ENCODE data around the gene HUWE1.
"Not testable (repeated sequence)": the region's sequence is repeated elsewhere in the genome, so short reads cannot be mapped to it uniquely, and the experiment has no call there.

HUWE1 gene

DNA sequence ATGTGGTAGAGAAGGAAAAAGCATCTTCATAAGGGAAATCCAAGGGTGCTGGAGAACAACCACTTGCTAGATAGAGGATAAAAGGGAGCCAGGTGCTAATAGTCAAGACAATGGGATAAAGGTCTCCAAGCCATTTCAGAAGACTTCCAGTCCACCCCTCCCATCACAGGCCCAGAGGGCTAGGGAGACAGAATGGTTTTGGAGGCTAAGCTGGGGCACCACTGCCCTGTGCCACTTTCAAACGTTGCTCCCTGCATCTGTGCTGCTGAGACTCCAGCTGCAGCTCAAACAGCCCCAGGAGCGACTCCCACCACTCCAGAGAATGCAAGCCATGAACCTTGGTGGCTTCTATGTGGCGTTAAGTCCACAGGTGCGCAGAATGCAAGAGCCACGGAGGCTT, 38.4 kb upstream of the HUWE1 start:
- Histone ChIP-seq H2BK5ac (ENCODE audit: low read depth, low read length, poor library complexity, severe bottlenecking) (no peak overlapping the region), H3K4me2 (ENCODE audit: low read length, poor library complexity, severe bottlenecking) (no peak overlapping the region), H3K14ac (ENCODE audit: low read length in 2 of 2) (no peak overlapping the region), H2BK12ac (ENCODE audit: low read length in 2 of 2) (no peak overlapping the region), H3K9ac (ENCODE audit: low read length) (no peak overlapping the region), H2AFZ (ENCODE audit: low read depth, low read length) (no peak overlapping the region), H3K4me3 (ENCODE audit: insufficient read depth in 1 of 2, low read depth in 1 of 2, low read length in 2 of 2) (no peak overlapping the region), H3K4me1 (ENCODE audit: control insufficient read depth, insufficient read depth, low read depth, low read length) (no peaks in the 10 kb centered on the region), H3K36me3 (ENCODE audit: control insufficient read depth in 1 of 2, insufficient read depth in 2 of 2, low read depth in 1 of 2, low read length in 2 of 2) (no peaks in the 10 kb centered on the region), H3K27me3 (ENCODE audit: control insufficient read depth in 1 of 2, insufficient read depth in 1 of 2, low read length in 2 of 2) (peaks cover 0 to 4% of the 10 kb centered on the region in 2 experiments), H3K9me3 (ENCODE audit: control insufficient read depth, low read length) (no peaks in the 10 kb centered on the region), H4K91ac (ENCODE audit: low read length) (no peak overlapping the region), H3K79me1 (replicated peaks; ENCODE audit: low read length, poor library complexity, severe bottlenecking) (no peaks in the 10 kb centered on the region), H2AK5ac (ENCODE audit: low read length, severe bottlenecking) (no peak overlapping the region), H3K23ac (ENCODE audit: low read length in 2 of 2) (no peak overlapping the region), H3K18ac (ENCODE audit: low read depth in 1 of 2, low read length in 2 of 2) (no peak overlapping the region), H3K27ac (ENCODE audit: low read length, poor library complexity, severe bottlenecking) (no peak overlapping the region), H2BK120ac (ENCODE audit: low read depth, low read length) (no peak overlapping the region), H3K4ac (ENCODE audit: low read depth in 1 of 2, low read length in 2 of 2) (no peak overlapping the region), H4K8ac (ENCODE audit: low read length) (no peak overlapping the region), H2BK15ac (ENCODE audit: low read depth, poor library complexity, severe bottlenecking) (no peak overlapping the region)
- no peak for DNase-seq
- 69% methylated on average over 5 of the region's 5 CpGs for WGBS

DNA sequence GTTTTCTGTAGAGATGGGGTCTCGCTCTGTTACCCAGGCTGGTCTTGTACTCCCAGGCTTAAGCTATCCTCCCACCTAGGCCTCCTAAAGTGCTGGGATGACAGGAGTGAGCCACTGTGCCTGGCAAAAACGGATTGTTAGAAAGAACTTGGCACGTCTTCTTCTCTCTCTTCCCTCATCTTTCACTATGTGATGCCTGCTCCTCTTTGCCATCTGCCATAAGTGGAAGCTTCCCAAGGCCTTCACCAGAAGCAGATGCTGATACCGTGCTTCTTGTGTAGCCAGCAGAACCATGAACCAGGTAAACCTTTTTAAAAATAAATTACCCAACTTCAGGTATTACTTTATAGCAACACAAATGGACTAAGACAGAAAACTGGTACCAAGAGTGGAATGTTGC, 36.9 kb upstream of the HUWE1 start:
- 89% methylated on average over 3 of the region's 4 CpGs for WGBS
- Histone ChIP-seq H3K27ac (ENCODE audit: low read length, poor library complexity, severe bottlenecking) (no peak overlapping the region), H2AK5ac (ENCODE audit: low read length, severe bottlenecking) (no peak overlapping the region), H3K79me1 (replicated peaks; ENCODE audit: low read length, poor library complexity, severe bottlenecking) (no peaks in the 10 kb centered on the region), H3K9me3 (ENCODE audit: control insufficient read depth, low read length) (no peaks in the 10 kb centered on the region), H3K23ac (ENCODE audit: low read length in 2 of 2) (no peak overlapping the region), H3K9ac (ENCODE audit: low read length) (no peak overlapping the region), H4K91ac (ENCODE audit: low read length) (no peak overlapping the region), H2AFZ (ENCODE audit: low read depth, low read length) (no peak overlapping the region), H3K4me2 (ENCODE audit: low read length, poor library complexity, severe bottlenecking) (no peak overlapping the region), H3K4ac (ENCODE audit: low read depth in 1 of 2, low read length in 2 of 2) (no peak overlapping the region), H3K18ac (ENCODE audit: low read depth in 1 of 2, low read length in 2 of 2) (no peak overlapping the region), H3K14ac (ENCODE audit: low read length in 2 of 2) (no peak overlapping the region), H3K4me1 (ENCODE audit: control insufficient read depth, insufficient read depth, low read depth, low read length) (no peaks in the 10 kb centered on the region), H4K8ac (ENCODE audit: low read length) (no peak overlapping the region), H2BK15ac (ENCODE audit: low read depth, poor library complexity, severe bottlenecking) (no peak overlapping the region), H2BK120ac (ENCODE audit: low read depth, low read length) (no peak overlapping the region), H3K4me3 (ENCODE audit: insufficient read depth in 1 of 2, low read depth in 1 of 2, low read length in 2 of 2) (no peak overlapping the region), H3K27me3 (ENCODE audit: control insufficient read depth in 1 of 2, insufficient read depth in 1 of 2, low read length in 2 of 2) (peaks cover 0 to 4% of the 10 kb centered on the region in 2 experiments), H3K36me3 (ENCODE audit: control insufficient read depth in 1 of 2, insufficient read depth in 2 of 2, low read depth in 1 of 2, low read length in 2 of 2) (no peaks in the 10 kb centered on the region), H2BK12ac (ENCODE audit: low read length in 2 of 2) (no peak overlapping the region), H2BK5ac (ENCODE audit: low read depth, low read length, poor library complexity, severe bottlenecking) (no peak overlapping the region)
- DNase-seq: no peak

GRCh38 chrX:53721610-53722009, 35.1 kb upstream of the HUWE1 start:
- H2AK5ac ChIP-seq (ENCODE audit: low read length, severe bottlenecking); H3K27me3 ChIP-seq (ENCODE audit: control insufficient read depth in 1 of 2, insufficient read depth in 1 of 2, low read length in 2 of 2); H2BK12ac ChIP-seq (ENCODE audit: low read length in 2 of 2); H4K8ac ChIP-seq (ENCODE audit: low read length); H3K27ac ChIP-seq (ENCODE audit: low read length, poor library complexity, severe bottlenecking); H3K4me3 ChIP-seq (ENCODE audit: insufficient read depth in 1 of 2, low read depth in 1 of 2, low read length in 2 of 2); H3K79me1 ChIP-seq (replicated peaks; ENCODE audit: low read length, poor library complexity, severe bottlenecking); H3K14ac ChIP-seq (ENCODE audit: low read length in 2 of 2); H3K23ac ChIP-seq (ENCODE audit: low read length in 2 of 2); H2BK15ac ChIP-seq (ENCODE audit: low read depth, poor library complexity, severe bottlenecking); H2BK5ac ChIP-seq (ENCODE audit: low read depth, low read length, poor library complexity, severe bottlenecking); H3K9me3 ChIP-seq (ENCODE audit: control insufficient read depth, low read length); DNase-seq; H3K4me1 ChIP-seq (ENCODE audit: control insufficient read depth, insufficient read depth, low read depth, low read length); H2BK120ac ChIP-seq (ENCODE audit: low read depth, low read length); H3K18ac ChIP-seq (ENCODE audit: low read depth in 1 of 2, low read length in 2 of 2); H4K91ac ChIP-seq (ENCODE audit: low read length); H2AFZ ChIP-seq (ENCODE audit: low read depth, low read length); H3K9ac ChIP-seq (ENCODE audit: low read length); H3K36me3 ChIP-seq (ENCODE audit: control insufficient read depth in 1 of 2, insufficient read depth in 2 of 2, low read depth in 1 of 2, low read length in 2 of 2); H3K4me2 ChIP-seq (ENCODE audit: low read length, poor library complexity, severe bottlenecking); H3K4ac ChIP-seq (ENCODE audit: low read depth in 1 of 2, low read length in 2 of 2): not testable (repeated sequence)
- 100% methylated on average over 2 of the region's 32 CpGs for WGBS

DNA sequence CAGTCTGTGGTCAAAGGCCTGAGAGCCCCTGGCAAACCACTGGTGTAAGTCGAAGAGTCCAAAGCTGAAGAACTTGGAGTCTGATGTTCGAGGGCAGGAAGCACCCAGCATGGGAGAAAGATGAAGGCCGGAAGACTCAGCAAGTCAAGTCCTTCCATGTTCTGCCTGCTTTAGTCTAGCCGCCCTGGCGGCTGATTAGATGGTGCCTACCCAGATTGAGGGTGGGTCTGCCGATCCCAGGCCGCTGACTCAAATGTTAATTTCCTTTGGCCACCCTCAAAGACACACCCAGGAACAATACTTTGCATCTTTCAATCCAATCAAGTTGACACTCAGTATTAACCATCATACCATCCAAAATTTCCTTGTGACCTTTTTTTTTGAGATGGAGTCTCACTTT, 33.1 kb upstream of the HUWE1 start:
- not testable (repeated sequence) for H3K36me3 ChIP-seq (ENCODE audit: control insufficient read depth in 1 of 2, insufficient read depth in 2 of 2, low read depth in 1 of 2, low read length in 2 of 2); H3K4me1 ChIP-seq (ENCODE audit: control insufficient read depth, insufficient read depth, low read depth, low read length); H3K27ac ChIP-seq (ENCODE audit: low read length, poor library complexity, severe bottlenecking); H4K91ac ChIP-seq (ENCODE audit: low read length); H2BK120ac ChIP-seq (ENCODE audit: low read depth, low read length); H4K8ac ChIP-seq (ENCODE audit: low read length); H3K9me3 ChIP-seq (ENCODE audit: control insufficient read depth, low read length); H2BK15ac ChIP-seq (ENCODE audit: low read depth, poor library complexity, severe bottlenecking); DNase-seq; H2BK12ac ChIP-seq (ENCODE audit: low read length in 2 of 2); H3K14ac ChIP-seq (ENCODE audit: low read length in 2 of 2); H3K4me3 ChIP-seq (ENCODE audit: insufficient read depth in 1 of 2, low read depth in 1 of 2, low read length in 2 of 2); H2AFZ ChIP-seq (ENCODE audit: low read depth, low read length); H3K27me3 ChIP-seq (ENCODE audit: control insufficient read depth in 1 of 2, insufficient read depth in 1 of 2, low read length in 2 of 2); H3K9ac ChIP-seq (ENCODE audit: low read length); H3K4me2 ChIP-seq (ENCODE audit: low read length, poor library complexity, severe bottlenecking); H3K4ac ChIP-seq (ENCODE audit: low read depth in 1 of 2, low read length in 2 of 2); H3K18ac ChIP-seq (ENCODE audit: low read depth in 1 of 2, low read length in 2 of 2); H2BK5ac ChIP-seq (ENCODE audit: low read depth, low read length, poor library complexity, severe bottlenecking); H3K79me1 ChIP-seq (replicated peaks; ENCODE audit: low read length, poor library complexity, severe bottlenecking); H3K23ac ChIP-seq (ENCODE audit: low read length in 2 of 2); H2AK5ac ChIP-seq (ENCODE audit: low read length, severe bottlenecking)
- WGBS: 88% methylated on average over 7 of the region's 7 CpGs
